HG03558 (cell line): Measurements from ENCODE around the gene LINGO4.

ENCODE experiments used
- ATAC-seq: cut with Tn5 transposase; IDR thresholded peaks from one replicate; pipeline ENCODE4 v1.9.1; 2021; ENCODE audit warnings: moderate number of reproducible peaks; ENCODE audit not compliant: unreplicated experiment; ENCODE audit errors: extremely low read depth

LINGO4 gene

GRCh38 chr1:151805066-151805820, at the start of gene LINGO4:
LINGO4 (minus strand) TSS chr1:151805419; CDS start chr1:151802704, 2,715 bp downstream.
- ATAC-seq: no peak

GRCh38 chr1:151854658-151855057, 49.4 kb upstream of the LINGO4 start:
- no peak for ATAC-seq

- ATAC-seq: no peak
Measured at GRCh38 chr1:151853411-151853943, 48.3 kb upstream of the LINGO4 start, which contains the start of gene THEM5. THEM5 (minus strand) TSS chr1:151853712; CDS start chr1:151853565, 147 bp downstream.

GRCh38 chr1:151852733-151853132, 47.5 kb upstream of the LINGO4 start:
- ATAC-seq: no peak

- ATAC-seq: no peak
Measured at GRCh38 chr1:151851886-151852285, 46.7 kb upstream of the LINGO4 start.

GRCh38 chr1:151849871-151850270, 44.7 kb upstream of the LINGO4 start:
- no peak for ATAC-seq

- no peak for ATAC-seq
Measured at GRCh38 chr1:151849126-151849525, 43.9 kb upstream of the LINGO4 start.

- ATAC-seq: no peak
Measured at GRCh38 chr1:151847867-151848596, 42.8 kb upstream of the LINGO4 start.

GRCh38 chr1:151846686-151847237, 41.5 kb upstream of the LINGO4 start:
- ATAC-seq: no peak

- ATAC-seq: no peak
Measured at GRCh38 chr1:151846062-151846568, 40.9 kb upstream of the LINGO4 start.

GRCh38 chr1:151843398-151843797, 38.2 kb upstream of the LINGO4 start:
- ATAC-seq: no peak

- ATAC-seq: no peak
Measured at GRCh38 chr1:151841141-151841540, 35.9 kb upstream of the LINGO4 start.

- no peak for ATAC-seq
Measured at GRCh38 chr1:151840421-151840820, 35.2 kb upstream of the LINGO4 start.

- no peak for ATAC-seq
Measured at GRCh38 chr1:151839457-151840403, 34.5 kb upstream of the LINGO4 start, which contains the start of gene C2CD4D. C2CD4D (minus strand) TSS chr1:151839820; CDS start chr1:151838989, 831 bp downstream.

GRCh38 chr1:151839082-151839412, 33.8 kb upstream of the LINGO4 start:
- no peak for ATAC-seq

- no peak for ATAC-seq
Measured at GRCh38 chr1:151838222-151839081, 33.2 kb upstream of the LINGO4 start.

- no peak for ATAC-seq
Measured at GRCh38 chr1:151837884-151838221, 32.6 kb upstream of the LINGO4 start.

- ATAC-seq: no peak
Measured at GRCh38 chr1:151837197-151837596, 32.0 kb upstream of the LINGO4 start.

GRCh38 chr1:151835596-151835995, 30.4 kb upstream of the LINGO4 start:
- ATAC-seq: no peak
